Pancreas (tissue), 10 donors: ENCODE measurements around the gene HNRNPUL1. TPM values are rescaled to one million over a fixed set of nuclear protein-coding genes. Genes with fewer than 3 reads are reported as not detected.

ENCODE experiments used
- ATAC-seq, 4 donors: fragments of 200-7000 bp; cut with Tn5 transposase; one replicate each; pipeline versions ENCODE4 v1.8.0 to v1.9.1; 2020; ENCODE audit warnings: mild to moderate bottlenecking in 4 of 4, moderate library complexity in 4 of 4
- DNase-seq, 6 donors: peaks; one replicate each; pipeline ENCODE4 v3.0.0-alpha.2; 2020
- FAIRE-seq: peaks from 2 replicates; lab custom pipeline; 2012; peaks lifted over from hg19 to GRCh38; lab: Jason Lieb, UNC
- H3K27ac ChIP-seq, 4 donors: fragments of 200-600 bp; sonication (generic); 1 replicate in 3 of 4; 2 replicates in 1 of 4; pipeline versions ENCODE4 v1.5.0 to v1.8.0; 2020
- H3K27me3 ChIP-seq, 4 donors: fragments of 200-600 bp; one replicate each; pipeline ENCODE4 v1.8.0; 2021
- H3K36me3 ChIP-seq, 3 donors: fragments of 200-600 bp; sonication (generic) in 1 of 3; one replicate each; pipeline versions ENCODE4 v1.5.0 to v1.8.0; 2020 to 2021
- H3K4me1 ChIP-seq, 3 donors: fragments of 200-600 bp; one replicate each; pipeline ENCODE4 v1.8.0; 2021
- H3K4me3 ChIP-seq, 4 donors: fragments of 200-600 bp; sonication (generic) in 2 of 4; one replicate each; pipeline versions ENCODE4 v1.5.0 to v1.8.0; 2020 to 2021
- H3K9me3 ChIP-seq, 4 donors: fragments of 200-600 bp; one replicate each; pipeline ENCODE4 v1.8.0; 2021
- CTCF ChIP-seq, 4 donors: fragments of 200-600 bp; sonication (generic) in 3 of 4; IDR thresholded peaks; one replicate each; pipeline versions ENCODE4 v1.5.0 to v1.8.0; 2021; ENCODE audit warnings: antibody characterized with exemption in 4 of 4
- WGBS, 2 donors: extraction: QIAGEN DNeasy Blood & Tissue Kit; methylation state at CpG; one replicate each; pipeline ENCODE4 v1.1.7; 2013; 5-methylcytosine and 5-hydroxymethylcytosine counted together
- intact Hi-C, 3 donors: fragments of 100-400 bp; cut with DNase I; formaldehyde crosslinking; loops; one replicate each; pipeline versions ENCODE4 v1.11.1 to v1.14.2; 2022
- polyA plus RNA-seq, 2 donors: library from polyadenylated mRNA; stranded (reverse); fragments of 200-250 nt; gene quantifications; one replicate each; pipeline ENCODE4 v1.2.3, GENCODE V29; 2013
- total RNA-seq, 6 donors: library from RNA; stranded (reverse); fragmentation: NEBNext Ultra II Directional in 4 of 6; extraction: Animal tissue kit (Norgen Biotek cat#: 25700) in 4 of 6; gene quantifications; one replicate each; pipeline versions ENCODE4 v1.2.1 to v1.2.4, GENCODE V29; 2021 to 2023
- donor health status: healthy with polysubstance abuse.
- donor health status: DM: no; HTN: no; CAD: no; lungs with moderate emphysema.
- donor health status: DM: no; HTN: no; CAD: no.
- donor health status: control.
- donor health status: control.
- donor health status: Bipolar disorder and iron deficiency.
- donor health status: DM: yes; HTN: yes; CAD: no.
- donor health status: DM: no; HTN: no; CAD: no.
- donor health status: DM: no; HTN: no; CAD: no.
- donor health status: DM: yes; HTN: yes; CAD: no.

Gene HNRNPUL1
- total and polyA plus RNA-seq, 8 donors = 49.2 to 101 (median 82.1) TPM

GRCh38 chr19:41356984-41357739, 93.0 kb downstream of the HNRNPUL1 start:
- WGBS, 2 donors = 80 to 81% methylated on average over 11 of the region's 11 CpGs
- TF ChIP-seq CTCF (IDR thresholded peaks at IDR 0.05) = no peak
- intact Hi-C loops = no loop called here
- Histone ChIP-seq H3K36me3 (no peaks in the 10 kb centered on the region), H3K27me3 (no peaks in the 10 kb centered on the region), H3K9me3 (no peaks in the 10 kb centered on the region), H3K4me3 (no peak overlapping the region), H3K27ac (no peak overlapping the region), H3K4me1 (peaks cover 0 to 5% (median 0%) of the 10 kb centered on the region in 3 donors)
- FAIRE-seq (no peak), ATAC-seq (no peak), DNase-seq (no peak)

Other genes with a start within 250 kb of the HNRNPUL1 start
- gene CYP2A13, start 175.9 kb upstream of the HNRNPUL1 start, total RNA-seq = not detected
- gene CYP2A13, start 175.9 kb upstream of the HNRNPUL1 start, polyA plus RNA-seq = not detected
- gene CYP2F1, start 149.9 kb upstream of the HNRNPUL1 start, total RNA-seq = not detected
- not detected for gene CYP2F1, start 149.9 kb upstream of the HNRNPUL1 start, polyA plus RNA-seq
- 1 to 10 TPM in 3 of 6 donors, under 1 TPM in 3; 0.09 to 2.6 (median 0.86) TPM for gene CYP2S1, start 71.2 kb upstream of the HNRNPUL1 start, total RNA-seq
- gene CYP2S1, start 71.2 kb upstream of the HNRNPUL1 start, polyA plus RNA-seq = under 1 TPM; 0.23 to 0.30 TPM
- 10 to 100 TPM in 1 of 6 donors, 1 to 10 TPM in 5; 1.2 to 16.6 (median 5.2) TPM for gene AXL, start 45.1 kb upstream of the HNRNPUL1 start, total RNA-seq
- gene AXL, start 45.1 kb upstream of the HNRNPUL1 start, polyA plus RNA-seq = 1 to 10 TPM; 2.4 to 2.8 TPM
- 10 to 100 TPM in 5 of 6 donors, 1 to 10 TPM in 1; 9.4 to 19.2 (median 13.1) TPM for gene CCDC97, start 45.8 kb downstream of the HNRNPUL1 start, total RNA-seq
- gene CCDC97, start 45.8 kb downstream of the HNRNPUL1 start, polyA plus RNA-seq = 10 to 100 TPM; 11.3 to 12.4 TPM
- gene TGFB1, start 89.5 kb downstream of the HNRNPUL1 start, total RNA-seq = 10 to 100 TPM in 2 of 6 donors, 1 to 10 TPM in 4; 3.3 to 32.3 (median 6.9) TPM
- gene TGFB1, start 89.5 kb downstream of the HNRNPUL1 start, polyA plus RNA-seq = 1 to 10 TPM; 4.0 to 6.0 TPM
- gene B9D2, start 99.8 kb downstream of the HNRNPUL1 start, total RNA-seq = 1 to 10 TPM; 1.5 to 5.7 (median 2.2) TPM
- gene B9D2, start 99.8 kb downstream of the HNRNPUL1 start, polyA plus RNA-seq = 1 to 10 TPM; 4.5 to 7.5 TPM
- gene TMEM91, start 112.2 kb downstream of the HNRNPUL1 start, total RNA-seq = 1 to 10 TPM; 3.8 to 5.9 (median 4.8) TPM
- gene TMEM91, start 112.2 kb downstream of the HNRNPUL1 start, polyA plus RNA-seq = 10 to 100 TPM; 24.8 to 33.0 TPM
- gene EXOSC5, start 133.0 kb downstream of the HNRNPUL1 start, total RNA-seq = 10 to 100 TPM; 10.7 to 33.7 (median 14.4) TPM
- gene EXOSC5, start 133.0 kb downstream of the HNRNPUL1 start, polyA plus RNA-seq = 10 to 100 TPM; 14.3 to 15.3 TPM
- gene BCKDHA, start 133.4 kb downstream of the HNRNPUL1 start, total RNA-seq = 10 to 100 TPM in 5 of 6 donors, 1 to 10 TPM in 1; 9.3 to 29.3 (median 18.6) TPM
- 10 to 100 TPM; 23.6 to 34.2 TPM for gene BCKDHA, start 133.4 kb downstream of the HNRNPUL1 start, polyA plus RNA-seq
- gene B3GNT8, start 163.0 kb downstream of the HNRNPUL1 start, total RNA-seq = 1 to 10 TPM in 4 of 6 donors, under 1 TPM in 2; 0.41 to 3.2 (median 1.2) TPM
- gene B3GNT8, start 163.0 kb downstream of the HNRNPUL1 start, polyA plus RNA-seq = 1 to 10 TPM; 3.1 to 4.5 TPM
- gene DMAC2, start 175.5 kb downstream of the HNRNPUL1 start, total RNA-seq = 10 to 100 TPM; 16.2 to 25.5 (median 24.7) TPM
- gene DMAC2, start 175.5 kb downstream of the HNRNPUL1 start, polyA plus RNA-seq = 10 to 100 TPM; 19.0 to 23.6 TPM
- gene ERICH4, start 178.8 kb downstream of the HNRNPUL1 start, total RNA-seq = not detected
- not detected for gene ERICH4, start 178.8 kb downstream of the HNRNPUL1 start, polyA plus RNA-seq